GM21528 (cell line): ENCODE measurements around the gene PGK2.

Experiments used
- ATAC-seq: cut with Tn5 transposase; IDR thresholded peaks from one replicate; pipeline ENCODE4 v1.9.1; 2021; ENCODE audit warnings: mild to moderate bottlenecking, moderate library complexity; ENCODE audit not compliant: unreplicated experiment, low FRiP score

PGK2 gene

DNA sequence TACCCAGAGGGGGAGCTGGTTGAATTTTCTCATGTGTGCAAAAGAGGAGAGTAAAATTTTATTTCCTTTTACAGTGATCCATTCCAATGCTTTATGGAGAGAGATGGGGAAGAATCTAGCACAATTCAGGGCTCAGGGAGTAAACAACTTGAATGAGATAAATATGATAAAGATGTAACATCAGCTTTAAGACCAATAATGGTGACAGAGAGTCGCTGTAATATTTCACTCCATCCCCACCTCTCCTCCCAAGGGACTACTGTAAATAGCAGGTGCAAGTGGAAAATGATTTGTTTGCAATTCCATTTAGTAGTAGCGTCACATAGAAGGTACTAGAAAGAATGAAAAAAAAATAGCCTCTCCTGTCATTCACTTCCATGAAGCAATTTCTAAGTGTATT is 47.7 kb downstream of the PGK2 start:
- no peak for ATAC-seq

DNA sequence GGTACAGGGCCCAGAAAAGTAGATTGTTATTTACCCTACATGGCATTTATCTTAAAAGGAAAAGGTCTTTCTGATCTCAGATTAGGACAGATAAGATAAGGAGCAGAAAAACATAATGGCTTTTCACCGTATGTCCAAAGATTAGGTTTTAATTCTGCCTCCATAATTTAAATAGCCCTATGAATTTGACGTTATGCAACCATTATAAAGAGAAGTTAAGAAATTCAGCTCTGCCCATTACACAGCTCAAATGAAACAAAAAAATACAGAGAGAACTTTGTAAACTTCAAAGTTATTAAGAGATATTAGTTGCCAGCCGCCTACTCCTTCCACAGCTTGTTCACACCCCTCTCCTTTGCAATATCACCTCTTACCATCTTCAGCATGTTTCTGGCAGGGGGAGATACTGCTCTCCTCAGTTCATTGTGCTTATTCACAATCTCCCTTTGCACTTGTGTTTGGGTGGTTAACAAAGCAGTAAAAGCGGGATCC is 51.0 kb downstream of the PGK2 start:
- ATAC-seq = no peak
